Measurements from ENCODE around the gene LRRC4C. TPM values are rescaled to one million over a fixed set of nuclear protein-coding genes. Genes with fewer than 3 reads are reported as not detected.
"Not testable (repeated sequence)": the region's sequence is repeated elsewhere in the genome, so short reads cannot be mapped to it uniquely, and the experiment has no call there.

Gene LRRC4C
- total RNA-seq, 1 experiment from 2014 or later, result not detected

DNA sequence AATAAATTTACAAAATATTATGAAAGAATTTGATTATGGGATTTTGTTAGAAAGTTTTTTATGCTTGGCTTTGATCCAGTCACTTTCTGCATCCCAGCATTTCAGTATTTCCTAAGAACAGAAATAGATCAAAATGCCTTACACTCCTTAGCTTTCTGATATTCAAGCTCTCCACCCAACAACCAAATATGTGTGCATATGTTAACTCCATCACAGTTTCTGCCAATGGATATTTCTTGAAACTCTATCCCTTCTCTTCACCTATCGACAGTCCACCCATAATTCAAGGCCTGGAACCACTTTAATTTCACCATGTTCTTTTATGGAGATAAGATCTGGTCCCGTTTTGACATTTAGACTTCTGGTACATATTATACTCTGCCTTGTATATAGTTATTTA is 565.0 kb downstream of the LRRC4C start:
- in situ Hi-C loops (cut with HindIII; ENCODE audit: low pct_unique_long_range_greater_than_20kb, low sequenced_read_pairs), result no loop called here
- no peak for DNase-seq (ENCODE audit: low read depth, low spot score)

DNA sequence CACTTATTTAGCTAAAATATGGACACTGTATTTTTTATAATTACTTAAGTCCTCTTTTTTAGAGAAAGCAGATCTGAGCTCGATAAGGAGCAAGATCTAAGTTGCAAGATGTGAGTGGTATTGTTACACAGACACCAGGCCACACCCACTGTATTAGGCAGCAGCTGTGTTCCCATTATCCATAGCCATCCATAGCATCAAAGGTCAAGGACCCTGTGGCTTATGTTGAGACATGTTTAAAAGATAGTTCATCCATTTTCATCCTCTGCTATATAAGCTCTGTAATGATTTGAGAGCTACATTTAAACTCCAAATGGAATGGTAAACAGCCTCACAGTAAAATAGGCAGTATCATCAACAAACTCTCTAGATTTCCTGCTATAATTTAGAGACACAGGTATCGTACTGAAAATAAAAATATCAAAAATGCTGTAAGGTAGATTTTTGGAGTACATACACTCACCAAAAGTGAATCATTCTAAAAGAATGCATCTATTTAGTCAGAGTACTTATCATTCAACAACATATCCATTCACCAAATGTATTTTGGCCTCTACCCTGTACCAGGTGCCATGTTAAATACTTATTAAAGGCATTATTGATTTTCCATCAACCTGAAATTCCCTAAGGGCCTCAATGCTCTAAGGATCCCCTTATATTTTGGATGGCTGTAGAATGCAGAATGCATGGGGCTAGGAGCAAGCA is 574.0 kb downstream of the LRRC4C start:
- in situ Hi-C loops (cut with HindIII; ENCODE audit: low pct_unique_long_range_greater_than_20kb, low sequenced_read_pairs), result no loop called here

DNA sequence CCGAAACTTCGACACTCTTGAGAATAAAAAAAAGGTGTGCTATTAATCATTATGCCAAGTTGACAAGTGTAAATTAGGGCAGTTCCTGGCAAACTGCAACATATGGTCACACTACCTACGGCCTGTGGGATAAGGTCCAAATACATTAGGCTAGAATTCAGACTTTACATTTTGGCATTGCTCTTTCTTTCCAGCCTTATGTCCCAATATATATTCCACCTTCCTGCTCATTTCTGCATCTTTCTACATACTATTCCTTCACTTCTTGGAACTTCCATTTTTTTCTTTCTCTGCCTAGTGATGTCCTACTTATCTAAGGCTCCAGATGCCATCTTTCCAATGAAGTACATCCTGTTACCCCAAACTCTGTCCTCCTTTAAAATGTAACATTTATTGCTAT is 577.2 kb downstream of the LRRC4C start:
- in situ Hi-C loops (cut with HindIII; ENCODE audit: low pct_unique_long_range_greater_than_20kb, low sequenced_read_pairs), result no loop called here
- DNase-seq (ENCODE audit: low read depth, low spot score), result no peak

More for the DNA sequence above, 574.0 kb downstream of the LRRC4C start:
- no peak for DNase-seq (ENCODE audit: low read depth, low spot score)

DNA sequence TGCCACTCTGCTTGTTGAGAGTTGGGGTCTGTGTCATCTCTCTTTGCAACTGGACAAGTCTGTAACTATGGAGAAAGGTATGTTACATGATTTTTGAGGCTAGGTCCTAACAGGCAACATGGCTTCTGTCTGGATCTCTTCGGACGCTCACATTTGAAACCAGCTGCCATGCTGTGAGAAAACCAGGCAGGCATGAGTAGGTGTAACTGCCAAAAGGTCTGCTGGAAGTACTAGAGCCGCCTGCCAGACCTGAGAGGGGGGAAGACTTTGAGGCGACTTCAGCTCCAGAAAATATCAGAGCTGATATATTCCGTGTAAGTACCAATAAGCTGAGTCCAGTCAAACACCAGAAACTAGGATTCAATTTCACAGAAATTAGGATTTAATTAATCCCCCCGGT is 579.5 kb downstream of the LRRC4C start:
- no peak for DNase-seq (ENCODE audit: low read depth, low spot score)
- in situ Hi-C loops (cut with HindIII; ENCODE audit: low pct_unique_long_range_greater_than_20kb, low sequenced_read_pairs), result no loop called here

DNA sequence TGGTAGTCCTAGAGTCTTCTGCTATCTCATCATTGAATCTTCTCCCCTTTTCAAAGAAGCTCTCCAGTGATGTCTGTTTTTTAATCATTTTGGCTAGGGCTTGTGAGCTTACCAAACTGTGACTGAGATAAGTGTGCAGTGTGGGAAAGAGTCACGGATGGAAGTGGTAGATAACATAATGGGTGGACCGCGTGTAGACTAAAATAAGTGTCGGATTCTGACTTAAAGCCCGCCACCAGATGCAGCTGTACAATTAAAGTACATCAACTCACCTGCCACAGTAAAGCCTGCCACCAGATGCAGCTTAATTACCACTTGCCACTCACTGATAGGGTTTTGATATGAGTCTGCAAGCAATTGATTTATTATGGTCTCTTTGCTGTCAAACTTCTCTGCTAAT is 581.5 kb downstream of the LRRC4C start:
- DNase-seq (ENCODE audit: low read depth, low spot score), result no peak
- in situ Hi-C loops (cut with HindIII; ENCODE audit: low pct_unique_long_range_greater_than_20kb, low sequenced_read_pairs), result no loop called here

DNA sequence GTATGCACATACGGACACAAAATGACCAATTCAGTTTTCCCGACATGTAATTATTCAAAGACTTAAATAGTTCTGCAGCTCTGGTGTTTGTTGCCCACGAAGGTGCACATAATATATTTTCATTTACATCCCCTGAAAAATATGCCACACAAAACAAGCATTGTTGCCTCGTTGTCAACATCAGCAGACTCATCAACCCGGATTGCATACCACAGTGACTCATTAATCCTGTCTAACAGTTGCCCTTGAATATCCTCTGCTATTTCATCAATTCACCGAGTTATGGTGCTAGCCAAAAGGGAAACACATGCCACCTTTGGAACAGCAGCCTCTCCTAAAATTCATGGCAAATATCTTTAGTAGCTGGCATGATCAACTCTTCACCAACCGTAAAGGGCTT is 582.2 kb downstream of the LRRC4C start:
- in situ Hi-C loops (cut with HindIII; ENCODE audit: low pct_unique_long_range_greater_than_20kb, low sequenced_read_pairs), result no loop called here
- peak; percentile 22 for DNase-seq (ENCODE audit: low read depth, low spot score)

DNA sequence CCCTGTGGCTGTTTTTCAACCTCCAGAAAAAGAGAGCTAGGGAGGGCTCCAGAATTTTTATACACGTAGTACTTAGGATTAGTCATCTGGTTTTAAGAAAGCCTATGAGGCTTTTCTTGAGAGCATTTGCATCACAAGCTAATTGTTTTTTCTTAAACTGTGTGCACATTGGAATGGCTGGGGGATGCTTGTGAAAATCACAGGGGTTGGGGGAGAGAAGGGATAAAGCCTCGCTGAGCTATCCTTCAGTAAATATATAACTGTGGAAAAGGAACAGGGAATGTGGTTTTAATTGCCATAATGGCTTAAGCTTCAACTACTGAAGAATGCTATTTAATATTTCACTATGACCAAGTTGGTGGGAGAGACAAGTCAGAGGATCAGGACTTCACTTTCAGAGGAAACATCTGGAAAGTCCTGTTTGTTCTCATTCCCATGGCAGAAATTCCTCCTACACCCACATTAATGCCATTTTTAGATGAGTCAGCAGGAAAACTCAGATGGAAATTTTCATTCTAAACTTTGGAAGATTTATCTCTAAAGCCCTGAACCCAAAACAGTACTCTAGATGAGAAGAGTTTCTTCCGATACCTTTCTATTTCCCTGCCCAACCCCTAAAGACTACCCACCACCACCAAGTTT is 591.3 kb downstream of the LRRC4C start:
- no peak for DNase-seq (ENCODE audit: low read depth, low spot score)
- in situ Hi-C loops (cut with HindIII; ENCODE audit: low pct_unique_long_range_greater_than_20kb, low sequenced_read_pairs), result no loop called here

DNA sequence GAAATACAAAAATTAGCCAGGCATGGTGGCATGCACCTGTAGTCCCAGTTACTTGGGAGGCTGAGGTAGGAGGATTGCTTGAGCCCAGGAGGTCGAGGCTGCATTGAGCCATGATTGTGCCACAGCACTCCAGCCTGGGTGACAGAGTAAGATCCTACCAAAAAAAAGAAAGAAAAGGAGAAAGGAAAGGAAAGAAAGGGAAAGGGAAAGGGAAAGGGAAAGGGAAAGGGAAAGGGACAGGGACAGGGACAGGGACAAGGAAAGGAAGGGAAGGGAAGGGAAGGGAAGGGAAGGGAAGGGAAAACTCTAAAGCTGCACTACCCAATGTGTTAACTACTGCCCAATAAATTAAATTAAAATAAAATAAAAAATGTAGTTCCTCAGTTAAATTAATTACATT is 601.7 kb downstream of the LRRC4C start:
- in situ Hi-C loops (cut with HindIII; ENCODE audit: low pct_unique_long_range_greater_than_20kb, low sequenced_read_pairs); DNase-seq (ENCODE audit: low read depth, low spot score): not testable (repeated sequence)

DNA sequence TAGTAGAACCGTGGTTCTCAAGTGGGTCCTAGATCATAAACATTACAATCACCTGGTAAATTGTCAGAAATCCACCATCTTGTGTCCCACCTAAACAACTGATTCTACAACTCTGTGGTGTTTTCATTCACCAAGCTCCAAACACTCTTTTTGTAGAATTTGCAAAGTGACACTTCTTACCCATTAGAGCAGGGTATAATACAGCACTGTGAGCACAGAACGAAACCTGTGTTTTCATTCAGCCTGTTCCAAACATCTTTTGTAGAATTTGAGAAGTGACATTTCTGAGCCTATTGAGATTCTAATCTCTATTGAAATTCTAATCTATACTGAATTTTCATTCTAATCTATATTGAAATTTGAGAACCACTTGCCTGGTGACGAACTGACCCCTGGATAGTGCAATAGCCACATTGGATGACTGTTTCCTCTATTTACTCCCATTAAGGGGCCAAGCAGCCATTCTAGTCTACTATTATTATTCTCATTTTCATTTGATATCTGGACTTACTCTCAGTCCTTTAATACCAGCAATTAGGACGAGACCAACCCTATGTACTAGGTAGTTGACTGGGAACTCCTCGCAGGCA is 616.6 kb downstream of the LRRC4C start:
- in situ Hi-C loops (cut with HindIII; ENCODE audit: low pct_unique_long_range_greater_than_20kb, low sequenced_read_pairs), result no loop called here

DNA sequence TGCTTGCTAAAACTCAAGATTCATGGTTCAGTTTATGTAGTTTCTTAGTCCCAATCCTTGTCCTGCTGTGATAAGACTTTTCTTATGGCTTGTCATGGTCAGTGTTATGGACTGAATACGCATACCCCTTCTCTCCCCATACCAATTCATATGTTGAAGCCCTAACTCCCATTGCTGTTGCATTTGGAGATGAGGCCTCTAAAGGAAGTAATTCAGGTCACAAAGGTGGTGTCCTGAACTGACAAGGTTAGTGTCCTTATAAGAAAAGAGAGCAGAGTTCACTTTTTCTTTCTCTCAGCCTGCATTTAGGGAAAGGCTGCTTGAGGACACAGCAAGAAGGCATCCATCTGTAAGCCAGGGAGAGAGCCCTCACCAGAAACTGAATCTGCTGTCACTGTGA is 618.2 kb downstream of the LRRC4C start:
- DNase-seq (ENCODE audit: low read depth, low spot score), result no peak
- in situ Hi-C loops (cut with HindIII; ENCODE audit: low pct_unique_long_range_greater_than_20kb, low sequenced_read_pairs), result no loop called here

More for the DNA sequence above, 616.6 kb downstream of the LRRC4C start:
- DNase-seq (ENCODE audit: low read depth, low spot score), result no peak

DNA sequence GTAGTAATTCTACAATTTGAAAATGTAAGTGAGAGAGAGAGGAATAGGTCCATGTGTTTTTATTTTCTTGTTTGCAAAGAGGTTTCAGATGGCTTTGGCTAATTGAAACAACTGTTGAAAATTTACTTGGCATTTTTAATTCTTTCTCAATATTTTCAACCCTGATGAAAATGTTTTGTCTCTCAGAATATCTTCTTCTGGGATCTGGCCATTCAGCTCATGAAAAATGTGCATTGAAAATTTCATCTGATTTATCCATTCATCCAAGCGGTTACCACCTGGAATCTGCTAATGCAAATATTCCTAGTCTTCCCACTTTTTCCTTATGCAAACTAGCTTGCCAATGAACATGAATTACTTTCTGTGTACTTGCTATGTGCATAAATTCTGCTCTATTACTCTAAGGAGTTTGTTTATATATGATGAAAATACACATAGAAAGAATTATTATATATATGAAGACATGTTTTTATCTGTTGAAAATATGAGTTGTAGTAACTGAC is 621.2 kb downstream of the LRRC4C start:
- DNase-seq (ENCODE audit: low read depth, low spot score), result no peak
- in situ Hi-C loops (cut with HindIII; ENCODE audit: low pct_unique_long_range_greater_than_20kb, low sequenced_read_pairs), result no loop called here

DNA sequence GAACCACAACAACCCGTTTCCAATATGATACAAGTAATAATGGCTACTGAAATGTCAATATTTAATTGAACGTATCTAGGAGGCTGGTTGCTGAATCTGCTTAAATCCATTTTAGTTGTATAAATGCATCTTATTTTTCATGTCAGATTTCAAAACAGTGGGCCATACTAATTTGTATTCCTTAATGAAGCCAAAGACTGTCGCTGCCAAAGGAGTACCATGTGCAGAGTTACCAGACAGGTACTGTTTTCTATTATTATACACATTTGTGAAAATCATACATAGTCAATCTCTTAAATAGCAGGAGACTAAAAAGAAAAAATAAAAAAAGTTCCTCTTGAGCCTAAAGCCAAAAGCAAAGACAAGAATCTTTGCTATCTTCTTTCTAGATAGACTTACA is 632.3 kb downstream of the LRRC4C start:
- in situ Hi-C loops (cut with HindIII; ENCODE audit: low pct_unique_long_range_greater_than_20kb, low sequenced_read_pairs), result no loop called here
- DNase-seq (ENCODE audit: low read depth, low spot score), result no peak

DNA sequence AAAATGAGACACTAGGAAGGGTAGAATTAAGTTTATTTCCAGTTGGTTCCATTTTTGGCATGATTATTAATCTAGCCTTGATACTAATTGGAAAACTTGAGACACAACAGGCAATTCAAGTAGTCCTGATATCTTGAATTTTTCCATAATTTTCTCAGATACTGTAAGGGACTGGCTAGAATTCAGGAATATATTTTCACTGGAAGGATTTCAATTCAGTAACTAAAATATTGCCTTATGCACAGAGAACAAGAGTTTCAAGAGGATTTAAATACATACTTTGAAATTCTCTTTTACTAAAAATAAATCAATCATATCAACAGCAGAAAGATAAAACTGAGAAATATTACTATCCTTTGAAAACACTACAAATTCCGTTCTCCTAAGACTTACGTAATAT is 632.9 kb downstream of the LRRC4C start:
- no peak for DNase-seq (ENCODE audit: low read depth, low spot score)
- in situ Hi-C loops (cut with HindIII; ENCODE audit: low pct_unique_long_range_greater_than_20kb, low sequenced_read_pairs), result no loop called here

DNA sequence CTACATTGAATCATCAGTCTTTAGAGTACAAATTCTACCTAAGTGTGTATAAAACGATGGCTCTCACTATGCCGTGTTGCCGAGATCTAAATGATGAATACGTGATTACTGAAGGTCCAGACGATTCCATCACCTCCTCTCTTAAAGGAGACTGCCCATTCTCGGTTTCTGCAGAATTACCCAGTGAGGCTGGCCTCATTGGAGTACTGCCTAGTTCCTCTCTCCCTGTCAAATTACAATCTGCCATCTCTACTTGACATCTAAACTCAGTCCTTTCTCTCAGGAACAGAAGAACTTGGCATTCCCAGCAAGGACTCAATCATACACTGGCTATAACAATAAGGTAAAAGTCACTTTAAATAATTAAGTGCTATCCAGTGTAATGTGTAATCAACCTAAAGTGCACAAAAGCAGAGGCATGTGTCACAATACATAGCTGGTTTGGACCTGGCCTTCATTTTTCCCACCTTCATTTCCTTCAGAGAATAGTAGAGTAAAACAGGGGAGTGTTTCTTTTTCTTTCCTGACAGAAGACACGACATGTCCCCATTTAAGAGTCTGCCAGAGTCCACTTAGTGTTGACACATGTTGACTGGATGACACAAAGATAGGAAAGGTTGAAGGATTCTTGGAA is 634.1 kb downstream of the LRRC4C start:
- no peak for DNase-seq (ENCODE audit: low read depth, low spot score)
- in situ Hi-C loops (cut with HindIII; ENCODE audit: low pct_unique_long_range_greater_than_20kb, low sequenced_read_pairs), result no loop called here

DNA sequence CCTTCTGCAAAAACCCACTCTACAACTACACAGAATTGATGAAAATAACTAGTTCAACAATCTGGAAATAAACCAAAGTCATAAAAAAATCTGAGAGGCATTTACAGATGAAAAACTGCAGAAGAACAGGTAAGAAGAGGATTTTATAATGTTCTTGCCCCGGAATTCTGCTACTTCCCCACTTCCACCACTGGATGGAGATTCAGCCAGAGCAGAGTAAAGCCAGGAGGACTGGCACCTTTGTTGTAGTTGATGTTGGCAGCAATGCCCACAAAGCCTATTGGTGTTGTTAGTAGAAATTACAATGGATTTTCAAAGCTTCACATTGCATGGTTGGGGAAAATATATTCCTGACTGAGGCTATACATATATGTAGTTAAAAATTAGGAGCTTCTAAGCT is 640.2 kb downstream of the LRRC4C start:
- in situ Hi-C loops (cut with HindIII; ENCODE audit: low pct_unique_long_range_greater_than_20kb, low sequenced_read_pairs), result no loop called here

DNA sequence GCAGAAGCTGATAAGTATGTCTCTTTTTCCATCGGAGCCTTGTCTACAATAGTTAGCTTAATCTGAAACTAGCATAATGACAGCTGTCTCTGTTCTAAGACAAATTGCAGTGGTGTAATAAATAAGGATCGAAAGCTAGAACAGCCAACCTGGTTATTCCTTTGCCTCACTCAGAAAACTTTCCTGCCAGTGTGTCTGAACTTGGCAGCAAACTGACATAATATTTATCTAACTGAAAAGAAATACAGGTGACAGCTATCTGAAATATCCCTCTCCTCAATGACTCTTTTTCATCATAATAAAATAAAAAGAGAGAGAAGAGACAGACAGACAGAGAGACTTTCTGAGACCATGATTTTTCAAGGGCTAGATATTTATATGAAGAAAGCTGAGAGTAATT is 642.5 kb downstream of the LRRC4C start:
- in situ Hi-C loops (cut with HindIII; ENCODE audit: low pct_unique_long_range_greater_than_20kb, low sequenced_read_pairs), result no loop called here
- DNase-seq (ENCODE audit: low read depth, low spot score), result no peak

More for the DNA sequence above, 640.2 kb downstream of the LRRC4C start:
- DNase-seq (ENCODE audit: low read depth, low spot score), result no peak

DNA sequence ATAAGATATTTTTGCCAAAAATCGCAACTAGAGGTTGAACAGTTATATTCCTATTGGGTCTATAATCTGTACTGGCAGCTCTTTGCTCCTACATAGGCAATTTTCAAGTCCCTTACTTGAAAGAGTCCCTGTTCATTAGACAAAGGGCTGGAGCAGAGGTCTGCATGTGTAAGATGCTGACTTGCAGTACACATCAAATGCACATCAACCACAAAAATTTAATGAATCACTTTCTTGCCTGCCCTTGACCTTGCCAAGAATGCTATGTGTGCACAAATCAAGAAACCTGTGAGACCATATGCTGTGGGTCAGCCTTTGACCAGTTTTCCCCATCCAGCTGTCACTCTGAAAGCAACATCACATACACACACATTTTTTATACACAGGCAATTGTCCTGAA is 661.5 kb downstream of the LRRC4C start:
- in situ Hi-C loops (cut with HindIII; ENCODE audit: low pct_unique_long_range_greater_than_20kb, low sequenced_read_pairs), result no loop called here

DNA sequence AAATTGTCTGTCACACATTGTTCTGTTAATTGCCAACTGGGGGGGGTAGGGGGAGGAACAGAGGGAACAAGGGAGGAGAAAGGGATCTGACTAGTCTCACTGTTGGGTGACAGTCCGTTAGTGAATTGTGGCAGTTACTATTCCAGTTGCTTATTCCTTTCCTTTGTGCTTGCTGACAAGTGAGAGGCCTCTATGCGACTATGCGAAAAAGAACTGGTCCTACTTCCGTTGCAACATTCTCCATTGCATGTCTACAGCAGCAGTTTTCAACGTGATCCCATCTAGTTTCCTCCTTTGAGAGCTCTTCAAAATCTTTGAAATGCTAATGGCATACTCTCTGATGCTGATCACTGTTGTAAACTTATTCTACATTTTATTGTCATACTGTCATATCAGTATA is 672.2 kb downstream of the LRRC4C start:
- no peak for DNase-seq (ENCODE audit: low read depth, low spot score)
- in situ Hi-C loops (cut with HindIII; ENCODE audit: low pct_unique_long_range_greater_than_20kb, low sequenced_read_pairs), result no loop called here

More for the DNA sequence above, 661.5 kb downstream of the LRRC4C start:
- DNase-seq (ENCODE audit: low read depth, low spot score), result no peak

Data from SK-MEL-5 (cell line).